GM20000 (cell line): ENCODE measurements around the gene CCDC92B.
"Not testable (repeated sequence)": the region's sequence is repeated elsewhere in the genome, so short reads cannot be mapped to it uniquely, and the experiment has no call there.

Experiments
- DNase-seq: peaks from one replicate; pipeline ENCODE4 v3.0.0; 2012; ENCODE audit warnings: low spot score
- TF ChIP-seq, protein P1 (sequence below): IDR thresholded peaks from 2 replicates; pipeline ENCODE4 v1.5.1; 2012; ENCODE audit warnings: mild to moderate bottlenecking, control low read depth; ENCODE audit errors: extremely low read depth, missing control alignments

Gene CCDC92B

DNA sequence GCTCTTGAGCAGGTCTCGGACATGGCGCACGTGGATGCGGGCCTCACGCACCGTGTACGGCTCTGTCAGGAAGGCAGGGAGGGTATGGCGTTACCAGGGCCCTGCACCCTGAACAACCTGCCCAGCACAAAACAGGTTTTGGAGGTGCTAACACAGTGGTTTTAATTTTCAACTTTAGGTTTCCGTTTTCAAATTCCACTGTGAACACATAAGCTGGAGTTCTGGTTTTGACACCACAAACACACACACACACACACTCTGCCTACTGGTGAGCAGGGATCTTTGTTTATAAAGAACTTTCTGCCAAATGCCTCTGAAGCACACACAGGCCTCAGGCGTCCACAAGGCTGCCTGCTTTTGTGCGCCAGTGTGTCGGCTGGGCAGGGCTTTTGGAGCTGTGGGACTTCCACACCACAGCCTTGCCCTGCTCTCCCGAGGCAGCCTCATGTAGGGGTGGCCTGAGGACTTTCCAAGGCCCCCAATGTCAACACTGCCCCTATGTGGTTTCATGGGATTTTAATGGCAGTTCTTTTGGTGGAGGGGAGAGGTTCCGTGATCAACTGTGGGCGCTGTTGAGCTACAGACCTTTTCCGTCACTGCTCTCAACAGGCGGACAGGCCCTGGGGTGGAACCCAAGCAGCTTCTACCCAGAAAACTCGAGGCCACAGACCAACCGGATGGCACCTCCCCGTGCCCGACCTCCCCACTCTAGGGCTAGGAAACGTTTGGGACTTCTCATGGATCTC is 47.3 kb downstream of the CCDC92B start:
- DNase-seq = peak; percentile 21
- TF ChIP-seq, protein P1, sequence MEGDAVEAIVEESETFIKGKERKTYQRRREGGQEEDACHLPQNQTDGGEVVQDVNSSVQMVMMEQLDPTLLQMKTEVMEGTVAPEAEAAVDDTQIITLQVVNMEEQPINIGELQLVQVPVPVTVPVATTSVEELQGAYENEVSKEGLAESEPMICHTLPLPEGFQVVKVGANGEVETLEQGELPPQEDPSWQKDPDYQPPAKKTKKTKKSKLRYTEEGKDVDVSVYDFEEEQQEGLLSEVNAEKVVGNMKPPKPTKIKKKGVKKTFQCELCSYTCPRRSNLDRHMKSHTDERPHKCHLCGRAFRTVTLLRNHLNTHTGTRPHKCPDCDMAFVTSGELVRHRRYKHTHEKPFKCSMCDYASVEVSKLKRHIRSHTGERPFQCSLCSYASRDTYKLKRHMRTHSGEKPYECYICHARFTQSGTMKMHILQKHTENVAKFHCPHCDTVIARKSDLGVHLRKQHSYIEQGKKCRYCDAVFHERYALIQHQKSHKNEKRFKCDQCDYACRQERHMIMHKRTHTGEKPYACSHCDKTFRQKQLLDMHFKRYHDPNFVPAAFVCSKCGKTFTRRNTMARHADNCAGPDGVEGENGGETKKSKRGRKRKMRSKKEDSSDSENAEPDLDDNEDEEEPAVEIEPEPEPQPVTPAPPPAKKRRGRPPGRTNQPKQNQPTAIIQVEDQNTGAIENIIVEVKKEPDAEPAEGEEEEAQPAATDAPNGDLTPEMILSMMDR = no peak

DNA sequence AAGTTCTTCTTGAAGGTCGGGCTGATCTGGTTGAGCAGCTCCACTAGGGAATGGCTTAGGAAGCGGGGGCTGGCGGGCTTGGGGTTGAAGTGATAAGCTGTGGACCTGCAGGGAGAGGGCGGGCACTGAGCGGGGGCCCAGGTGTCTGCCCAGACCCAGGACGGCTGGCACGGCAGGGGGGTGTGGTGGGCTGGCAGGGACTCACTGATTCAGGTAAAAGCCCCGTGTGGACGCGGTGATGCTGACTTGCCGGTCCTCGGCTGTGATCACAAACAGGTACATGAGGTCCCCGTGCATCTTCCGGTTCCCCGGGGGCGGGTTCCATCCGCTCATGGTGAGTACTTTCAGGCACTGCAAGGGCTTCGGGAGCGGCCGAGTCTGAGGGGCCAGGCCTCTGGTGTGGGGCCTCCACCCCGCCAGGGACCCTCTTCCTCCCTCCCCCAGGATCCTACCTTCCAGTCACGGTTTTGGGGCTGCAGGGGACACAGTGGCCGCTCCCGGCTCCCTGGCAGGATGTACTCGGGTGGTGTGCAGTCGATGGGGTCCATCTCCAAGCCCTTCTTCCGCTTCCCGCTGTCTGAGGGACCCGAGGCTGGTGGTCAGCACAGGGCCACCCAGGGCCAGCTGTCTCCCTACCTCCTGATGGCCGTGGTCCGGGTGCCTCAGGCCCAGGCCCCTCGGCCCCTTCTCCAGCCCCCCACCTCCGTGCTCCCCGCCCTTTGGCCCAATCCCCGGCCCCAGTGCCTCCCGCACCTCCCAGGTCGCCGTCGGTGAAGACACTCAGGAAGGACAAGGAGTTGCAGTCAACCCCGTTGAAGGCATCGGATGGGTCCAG is 48.1 kb downstream of the CCDC92B start:
- peak; percentile 20 for DNase-seq
- TF ChIP-seq, protein P1 = no peak

GRCh38 chr17:2700491-2701141 is 48.8 kb downstream of the CCDC92B start:
- peak; percentile 26 for DNase-seq
- TF ChIP-seq, protein P1 = no peak

DNA sequence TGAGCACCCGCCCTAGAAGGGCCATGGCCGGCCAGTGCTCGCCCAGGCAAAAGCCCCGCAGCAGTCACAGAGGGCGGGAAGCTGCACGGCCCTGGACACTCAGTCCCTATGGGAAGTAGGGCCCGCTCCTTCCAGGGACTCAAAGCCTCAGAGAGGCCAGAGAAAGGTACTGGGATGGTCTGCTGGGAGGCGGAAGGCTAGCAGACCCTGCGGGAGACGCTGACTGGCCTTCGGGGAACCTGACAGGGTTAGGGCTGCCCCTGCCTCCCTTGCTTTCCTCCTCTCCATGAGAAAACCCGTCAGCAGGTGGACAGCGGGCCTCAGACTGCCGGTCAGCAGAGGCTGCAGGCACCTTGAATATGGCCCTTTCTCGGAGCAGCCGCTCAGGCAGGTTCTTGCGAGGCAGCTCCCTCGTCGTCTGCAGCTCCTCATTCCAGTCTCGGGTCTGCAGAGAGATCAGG is 49.4 kb downstream of the CCDC92B start:
- peak; percentile 19 for DNase-seq
- TF ChIP-seq, protein P1 = no peak

- DNase-seq = not testable (repeated sequence)
Observed at GRCh38 chr17:2699216-2699805, 50.1 kb downstream of the CCDC92B start.

DNA sequence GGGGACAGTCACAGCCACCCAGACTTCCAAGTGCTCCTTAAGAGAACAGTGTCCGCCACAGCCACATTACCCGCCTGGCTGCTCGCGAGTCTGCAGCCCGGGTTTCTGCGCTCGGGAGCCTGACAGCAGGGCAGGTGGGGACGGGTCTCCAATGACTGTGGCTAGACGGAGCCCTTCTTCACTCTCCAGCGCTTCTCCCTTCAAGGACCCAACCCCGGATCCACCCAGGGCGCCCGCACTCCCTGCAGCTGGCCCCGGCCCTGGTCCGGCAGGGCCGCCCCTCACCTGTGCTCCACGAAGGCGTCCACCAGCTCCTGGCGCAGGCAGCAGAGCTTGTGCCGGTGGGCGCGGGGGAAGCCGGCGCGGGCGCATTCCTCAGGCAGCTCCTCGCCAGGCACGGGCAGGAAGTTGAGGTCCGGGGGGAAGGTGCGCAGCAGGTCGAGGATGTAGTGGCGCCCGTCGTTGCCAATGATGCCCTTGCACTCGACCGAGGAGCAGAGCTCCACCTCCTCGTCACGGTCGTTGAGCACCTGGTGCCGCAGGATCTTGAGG is 51.8 kb downstream of the CCDC92B start:
- TF ChIP-seq, protein P1 = no peak
- peak; percentile 31 for DNase-seq
